ENCODE data around the gene RAB3A. TPM values are rescaled to one million over a fixed set of nuclear protein-coding genes. Genes with fewer than 3 reads are reported as not detected.
A peak's percentile ranks its signal among the peaks of the same experiment; 100 is the strongest.

RAB3A gene
- total and polyA plus RNA-seq, 9 of the 15 experiments (the other 6 are each of a cell fraction or from before 2014, with no cell fraction given), result 0.17 to 5.1 (median 0.90) TPM; not detected in 1

DNA sequence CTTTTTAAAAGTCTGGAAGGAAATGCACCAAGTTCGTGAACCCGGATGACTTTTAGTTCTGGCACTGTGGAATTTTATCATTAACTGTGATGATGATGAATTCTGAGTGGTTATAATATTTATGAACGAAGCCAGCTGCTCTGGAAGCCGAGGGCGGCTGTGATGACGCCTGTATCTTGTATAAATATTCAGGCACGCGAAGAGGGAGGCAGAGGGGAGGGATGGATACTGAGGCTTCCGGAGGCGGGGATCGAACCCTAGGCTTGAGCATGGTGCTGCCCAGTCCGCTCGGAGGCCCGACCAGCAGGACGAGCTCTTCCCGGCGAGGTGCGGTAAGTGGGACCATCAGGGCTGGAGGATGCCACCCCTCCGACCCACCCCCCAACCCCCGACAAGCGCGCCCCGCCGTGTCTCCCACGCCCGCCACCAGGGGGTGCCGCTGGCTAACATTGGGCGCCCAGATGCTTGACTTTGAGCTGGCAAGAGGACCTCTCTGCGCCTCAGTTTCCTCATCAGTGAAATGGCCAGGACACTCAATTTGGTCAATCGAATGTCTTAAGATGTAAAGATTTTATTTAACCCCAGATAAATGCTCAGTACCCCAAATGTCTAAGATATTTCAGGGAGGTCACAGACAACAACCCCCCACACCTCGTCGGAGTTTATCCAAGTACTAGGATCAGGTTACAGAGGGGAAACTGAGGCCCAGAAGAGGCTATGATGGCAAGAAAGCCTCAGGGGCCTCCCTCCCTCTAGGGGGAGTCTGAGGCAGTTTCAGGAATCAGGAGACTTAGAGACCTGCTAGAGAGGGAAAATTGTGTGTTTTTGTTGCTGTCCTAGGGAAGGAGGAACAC lies 4.5 kb upstream of the RAB3A start (continued):
- TF ChIP-seq NRF1 (conservative IDR thresholded peaks at IDR 0.05 in 1 of 2, IDR thresholded peaks at IDR 0.05 in 1 of 2) (no peak), ZNF696 (CRISPR knock-in tag; conservative IDR thresholded peaks at IDR 0.05) (no peak), SMC3 (conservative IDR thresholded peaks at IDR 0.05; ENCODE audit: insufficient read depth, low read depth, low read length) (peak; percentile 84), NFRKB (IDR thresholded peaks at IDR 0.05; ENCODE audit: low read depth) (no peak), PYGO2 (tag; IDR thresholded peaks at IDR 0.05) (no peak), YBX1 (IDR thresholded peaks at IDR 0.05) (no peak), POLR2A (conservative IDR thresholded peaks at IDR 0.05) (no peak), CBX5 (IDR thresholded peaks at IDR 0.05; ENCODE audit: borderline replicate concordance, low read depth) (no peak), SMARCA5 (IDR thresholded peaks at IDR 0.05) (peak; percentile 80), STAT5B (CRISPR knock-in tag; IDR thresholded peaks at IDR 0.05) (no peak), ZNF354B (CRISPR knock-in tag; IDR thresholded peaks at IDR 0.05) (no peak), RBM34 (IDR thresholded peaks at IDR 0.05; ENCODE audit: borderline replicate concordance, insufficient read depth, low read length) (no peak), NR1H2 (CRISPR knock-in tag; IDR thresholded peaks at IDR 0.05) (no peak), RFX7 (CRISPR knock-in tag; IDR thresholded peaks at IDR 0.05) (no peak), NFIC (IDR thresholded peaks at IDR 0.05) (peak; percentile 14; the same call in 1 of the 2 replicates), SRSF9 (IDR thresholded peaks at IDR 0.05; ENCODE audit: borderline replicate concordance, low read depth, low read length) (no peak), ZNF780A (CRISPR knock-in tag; IDR thresholded peaks at IDR 0.05) (no peak), FOXK2 (conservative IDR thresholded peaks at IDR 0.05 in 1 of 2, IDR thresholded peaks at IDR 0.05 in 1 of 2; ENCODE audit: low read depth in 2 of 2) (no peak), GATA2 (CRISPR knock-in tag; IDR thresholded peaks at IDR 0.05) (no peak), ELF2 (CRISPR knock-in tag; IDR thresholded peaks at IDR 0.05) (no peak), LCOR (CRISPR knock-in tag; IDR thresholded peaks at IDR 0.05) (no peak)
- TF ChIP-seq, protein P1, sequence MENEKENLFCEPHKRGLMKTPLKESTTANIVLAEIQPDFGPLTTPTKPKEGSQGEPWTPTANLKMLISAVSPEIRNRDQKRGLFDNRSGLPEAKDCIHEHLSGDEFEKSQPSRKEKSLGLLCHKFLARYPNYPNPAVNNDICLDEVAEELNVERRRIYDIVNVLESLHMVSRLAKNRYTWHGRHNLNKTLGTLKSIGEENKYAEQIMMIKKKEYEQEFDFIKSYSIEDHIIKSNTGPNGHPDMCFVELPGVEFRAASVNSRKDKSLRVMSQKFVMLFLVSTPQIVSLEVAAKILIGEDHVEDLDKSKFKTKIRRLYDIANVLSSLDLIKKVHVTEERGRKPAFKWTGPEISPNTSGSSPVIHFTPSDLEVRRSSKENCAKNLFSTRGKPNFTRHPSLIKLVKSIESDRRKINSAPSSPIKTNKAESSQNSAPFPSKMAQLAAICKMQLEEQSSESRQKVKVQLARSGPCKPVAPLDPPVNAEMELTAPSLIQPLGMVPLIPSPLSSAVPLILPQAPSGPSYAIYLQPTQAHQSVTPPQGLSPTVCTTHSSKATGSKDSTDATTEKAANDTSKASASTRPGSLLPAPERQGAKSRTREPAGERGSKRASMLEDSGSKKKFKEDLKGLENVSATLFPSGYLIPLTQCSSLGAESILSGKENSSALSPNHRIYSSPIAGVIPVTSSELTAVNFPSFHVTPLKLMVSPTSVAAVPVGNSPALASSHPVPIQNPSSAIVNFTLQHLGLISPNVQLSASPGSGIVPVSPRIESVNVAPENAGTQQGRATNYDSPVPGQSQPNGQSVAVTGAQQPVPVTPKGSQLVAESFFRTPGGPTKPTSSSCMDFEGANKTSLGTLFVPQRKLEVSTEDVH (IDR thresholded peaks at IDR 0.05; ENCODE audit: low read depth, partially characterized antibody), result no peak
- TF ChIP-seq, protein P2, sequence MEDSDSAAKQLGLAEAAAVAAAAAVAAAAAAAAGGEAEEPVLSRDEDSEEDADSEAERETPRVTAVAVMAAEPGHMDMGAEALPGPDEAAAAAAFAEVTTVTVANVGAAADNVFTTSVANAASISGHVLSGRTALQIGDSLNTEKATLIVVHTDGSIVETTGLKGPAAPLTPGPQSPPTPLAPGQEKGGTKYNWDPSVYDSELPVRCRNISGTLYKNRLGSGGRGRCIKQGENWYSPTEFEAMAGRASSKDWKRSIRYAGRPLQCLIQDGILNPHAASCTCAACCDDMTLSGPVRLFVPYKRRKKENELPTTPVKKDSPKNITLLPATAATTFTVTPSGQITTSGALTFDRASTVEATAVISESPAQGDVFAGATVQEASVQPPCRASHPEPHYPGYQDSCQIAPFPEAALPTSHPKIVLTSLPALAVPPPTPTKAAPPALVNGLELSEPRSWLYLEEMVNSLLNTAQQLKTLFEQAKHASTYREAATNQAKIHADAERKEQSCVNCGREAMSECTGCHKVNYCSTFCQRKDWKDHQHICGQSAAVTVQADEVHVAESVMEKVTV (CRISPR knock-in tag; IDR thresholded peaks at IDR 0.05), result peak; percentile 46; the same call in 1 of the 2 replicates
- TF ChIP-seq, protein P3, sequence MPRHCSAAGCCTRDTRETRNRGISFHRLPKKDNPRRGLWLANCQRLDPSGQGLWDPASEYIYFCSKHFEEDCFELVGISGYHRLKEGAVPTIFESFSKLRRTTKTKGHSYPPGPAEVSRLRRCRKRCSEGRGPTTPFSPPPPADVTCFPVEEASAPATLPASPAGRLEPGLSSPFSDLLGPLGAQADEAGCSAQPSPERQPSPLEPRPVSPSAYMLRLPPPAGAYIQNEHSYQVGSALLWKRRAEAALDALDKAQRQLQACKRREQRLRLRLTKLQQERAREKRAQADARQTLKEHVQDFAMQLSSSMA (CRISPR knock-in tag; IDR thresholded peaks at IDR 0.05), result no peak
- TF ChIP-seq, protein P4, sequence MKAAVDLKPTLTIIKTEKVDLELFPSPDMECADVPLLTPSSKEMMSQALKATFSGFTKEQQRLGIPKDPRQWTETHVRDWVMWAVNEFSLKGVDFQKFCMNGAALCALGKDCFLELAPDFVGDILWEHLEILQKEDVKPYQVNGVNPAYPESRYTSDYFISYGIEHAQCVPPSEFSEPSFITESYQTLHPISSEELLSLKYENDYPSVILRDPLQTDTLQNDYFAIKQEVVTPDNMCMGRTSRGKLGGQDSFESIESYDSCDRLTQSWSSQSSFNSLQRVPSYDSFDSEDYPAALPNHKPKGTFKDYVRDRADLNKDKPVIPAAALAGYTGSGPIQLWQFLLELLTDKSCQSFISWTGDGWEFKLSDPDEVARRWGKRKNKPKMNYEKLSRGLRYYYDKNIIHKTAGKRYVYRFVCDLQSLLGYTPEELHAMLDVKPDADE (conservative IDR thresholded peaks at IDR 0.05; ENCODE audit: control insufficient read depth, low read depth, low read length), result no peak
